Measurements from ENCODE around the gene HACD2.

DNA sequence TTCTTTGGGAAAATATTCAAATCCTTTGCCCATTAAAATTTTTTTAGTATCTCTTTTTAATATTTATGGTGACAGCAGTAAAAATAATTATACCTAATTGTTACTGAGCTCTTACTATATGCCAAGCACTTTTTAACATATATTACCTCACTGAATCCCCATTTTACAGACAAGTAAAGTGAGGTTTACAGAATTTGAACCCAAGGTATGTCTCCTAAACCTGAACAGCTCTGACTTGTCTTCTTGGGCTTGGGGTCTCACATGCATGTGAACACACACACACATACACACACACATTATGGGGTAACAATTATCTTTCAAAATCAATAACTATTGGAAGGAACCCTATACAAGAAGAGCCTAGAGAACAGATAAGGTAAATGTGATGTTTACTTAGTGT, 73.8 kb downstream of the HACD2 start:
- TF ChIP-seq, protein P1, sequence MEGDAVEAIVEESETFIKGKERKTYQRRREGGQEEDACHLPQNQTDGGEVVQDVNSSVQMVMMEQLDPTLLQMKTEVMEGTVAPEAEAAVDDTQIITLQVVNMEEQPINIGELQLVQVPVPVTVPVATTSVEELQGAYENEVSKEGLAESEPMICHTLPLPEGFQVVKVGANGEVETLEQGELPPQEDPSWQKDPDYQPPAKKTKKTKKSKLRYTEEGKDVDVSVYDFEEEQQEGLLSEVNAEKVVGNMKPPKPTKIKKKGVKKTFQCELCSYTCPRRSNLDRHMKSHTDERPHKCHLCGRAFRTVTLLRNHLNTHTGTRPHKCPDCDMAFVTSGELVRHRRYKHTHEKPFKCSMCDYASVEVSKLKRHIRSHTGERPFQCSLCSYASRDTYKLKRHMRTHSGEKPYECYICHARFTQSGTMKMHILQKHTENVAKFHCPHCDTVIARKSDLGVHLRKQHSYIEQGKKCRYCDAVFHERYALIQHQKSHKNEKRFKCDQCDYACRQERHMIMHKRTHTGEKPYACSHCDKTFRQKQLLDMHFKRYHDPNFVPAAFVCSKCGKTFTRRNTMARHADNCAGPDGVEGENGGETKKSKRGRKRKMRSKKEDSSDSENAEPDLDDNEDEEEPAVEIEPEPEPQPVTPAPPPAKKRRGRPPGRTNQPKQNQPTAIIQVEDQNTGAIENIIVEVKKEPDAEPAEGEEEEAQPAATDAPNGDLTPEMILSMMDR (IDR thresholded peaks at IDR 0.05): no peak
- no peak for TF ChIP-seq POLR2A (IDR thresholded peaks at IDR 0.05; ENCODE audit: low read length)
- TF ChIP-seq, protein P2, sequence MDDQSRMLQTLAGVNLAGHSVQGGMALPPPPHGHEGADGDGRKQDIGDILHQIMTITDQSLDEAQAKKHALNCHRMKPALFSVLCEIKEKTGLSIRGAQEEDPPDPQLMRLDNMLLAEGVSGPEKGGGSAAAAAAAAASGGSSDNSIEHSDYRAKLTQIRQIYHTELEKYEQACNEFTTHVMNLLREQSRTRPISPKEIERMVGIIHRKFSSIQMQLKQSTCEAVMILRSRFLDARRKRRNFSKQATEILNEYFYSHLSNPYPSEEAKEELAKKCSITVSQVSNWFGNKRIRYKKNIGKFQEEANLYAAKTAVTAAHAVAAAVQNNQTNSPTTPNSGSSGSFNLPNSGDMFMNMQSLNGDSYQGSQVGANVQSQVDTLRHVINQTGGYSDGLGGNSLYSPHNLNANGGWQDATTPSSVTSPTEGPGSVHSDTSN (IDR thresholded peaks at IDR 0.05): no peak
- TF ChIP-seq, protein P3, sequence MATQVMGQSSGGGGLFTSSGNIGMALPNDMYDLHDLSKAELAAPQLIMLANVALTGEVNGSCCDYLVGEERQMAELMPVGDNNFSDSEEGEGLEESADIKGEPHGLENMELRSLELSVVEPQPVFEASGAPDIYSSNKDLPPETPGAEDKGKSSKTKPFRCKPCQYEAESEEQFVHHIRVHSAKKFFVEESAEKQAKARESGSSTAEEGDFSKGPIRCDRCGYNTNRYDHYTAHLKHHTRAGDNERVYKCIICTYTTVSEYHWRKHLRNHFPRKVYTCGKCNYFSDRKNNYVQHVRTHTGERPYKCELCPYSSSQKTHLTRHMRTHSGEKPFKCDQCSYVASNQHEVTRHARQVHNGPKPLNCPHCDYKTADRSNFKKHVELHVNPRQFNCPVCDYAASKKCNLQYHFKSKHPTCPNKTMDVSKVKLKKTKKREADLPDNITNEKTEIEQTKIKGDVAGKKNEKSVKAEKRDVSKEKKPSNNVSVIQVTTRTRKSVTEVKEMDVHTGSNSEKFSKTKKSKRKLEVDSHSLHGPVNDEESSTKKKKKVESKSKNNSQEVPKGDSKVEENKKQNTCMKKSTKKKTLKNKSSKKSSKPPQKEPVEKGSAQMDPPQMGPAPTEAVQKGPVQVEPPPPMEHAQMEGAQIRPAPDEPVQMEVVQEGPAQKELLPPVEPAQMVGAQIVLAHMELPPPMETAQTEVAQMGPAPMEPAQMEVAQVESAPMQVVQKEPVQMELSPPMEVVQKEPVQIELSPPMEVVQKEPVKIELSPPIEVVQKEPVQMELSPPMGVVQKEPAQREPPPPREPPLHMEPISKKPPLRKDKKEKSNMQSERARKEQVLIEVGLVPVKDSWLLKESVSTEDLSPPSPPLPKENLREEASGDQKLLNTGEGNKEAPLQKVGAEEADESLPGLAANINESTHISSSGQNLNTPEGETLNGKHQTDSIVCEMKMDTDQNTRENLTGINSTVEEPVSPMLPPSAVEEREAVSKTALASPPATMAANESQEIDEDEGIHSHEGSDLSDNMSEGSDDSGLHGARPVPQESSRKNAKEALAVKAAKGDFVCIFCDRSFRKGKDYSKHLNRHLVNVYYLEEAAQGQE (IDR thresholded peaks at IDR 0.05): no peak
- no peak for TF ChIP-seq ZFP36 (IDR thresholded peaks at IDR 0.05; ENCODE audit: borderline replicate concordance, partially characterized antibody)
- TF ChIP-seq ESRRA (IDR thresholded peaks at IDR 0.05; ENCODE audit: borderline replicate concordance, low read length): no peak
- no peak for TF ChIP-seq JUN (IDR thresholded peaks at IDR 0.05)
- TF ChIP-seq RAD21 (conservative IDR thresholded peaks at IDR 0.05 in 1 of 2, IDR thresholded peaks at IDR 0.05 in 1 of 2): no peak

Measured in A549 (cell line).